DND-41 (cell line): ENCODE results near the gene PLEKHA5.

Experiments used
- EZH2 ChIP-seq: IDR thresholded peaks from 3 replicates; pipeline ENCODE4 v1.6.1; 2012; ENCODE audit warnings: borderline replicate concordance, low read depth, mild to moderate bottlenecking, moderate library complexity, low read length, inconsistent platforms; ENCODE audit not compliant: severe bottlenecking
- TF ChIP-seq, protein P1 (sequence below): IDR thresholded peaks from 2 replicates; pipeline ENCODE4 v1.5.1; 2012; ENCODE audit warnings: borderline replicate concordance, low read length, moderate library complexity, mild to moderate bottlenecking; ENCODE audit not compliant: poor library complexity, severe bottlenecking; ENCODE audit errors: extremely low read depth

GRCh38 chr12:19166956-19167355, 37.4 kb downstream of the PLEKHA5 start:
- TF ChIP-seq, protein P1, sequence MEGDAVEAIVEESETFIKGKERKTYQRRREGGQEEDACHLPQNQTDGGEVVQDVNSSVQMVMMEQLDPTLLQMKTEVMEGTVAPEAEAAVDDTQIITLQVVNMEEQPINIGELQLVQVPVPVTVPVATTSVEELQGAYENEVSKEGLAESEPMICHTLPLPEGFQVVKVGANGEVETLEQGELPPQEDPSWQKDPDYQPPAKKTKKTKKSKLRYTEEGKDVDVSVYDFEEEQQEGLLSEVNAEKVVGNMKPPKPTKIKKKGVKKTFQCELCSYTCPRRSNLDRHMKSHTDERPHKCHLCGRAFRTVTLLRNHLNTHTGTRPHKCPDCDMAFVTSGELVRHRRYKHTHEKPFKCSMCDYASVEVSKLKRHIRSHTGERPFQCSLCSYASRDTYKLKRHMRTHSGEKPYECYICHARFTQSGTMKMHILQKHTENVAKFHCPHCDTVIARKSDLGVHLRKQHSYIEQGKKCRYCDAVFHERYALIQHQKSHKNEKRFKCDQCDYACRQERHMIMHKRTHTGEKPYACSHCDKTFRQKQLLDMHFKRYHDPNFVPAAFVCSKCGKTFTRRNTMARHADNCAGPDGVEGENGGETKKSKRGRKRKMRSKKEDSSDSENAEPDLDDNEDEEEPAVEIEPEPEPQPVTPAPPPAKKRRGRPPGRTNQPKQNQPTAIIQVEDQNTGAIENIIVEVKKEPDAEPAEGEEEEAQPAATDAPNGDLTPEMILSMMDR, result no peak
- no peak for TF ChIP-seq EZH2
